Keratinocyte (primary cell): ENCODE results near the gene MGLL. TPM values are rescaled to one million over a fixed set of nuclear protein-coding genes. Genes with fewer than 3 reads are reported as not detected.

ENCODE experiments used
- DNase-seq: peaks from one replicate; pipeline ENCODE4 v3.0.0-alpha.2; 2011; ENCODE audit warnings: low read depth, missing footprints, low spot score
- FAIRE-seq: peaks from 2 replicates; lab custom pipeline; 2011; peaks lifted over from hg19 to GRCh38; lab: Jason Lieb, UNC
- H2AFZ ChIP-seq: 2 replicates; pipeline ENCODE4 v1.6.0; 2012; ENCODE audit warnings: low read length, control low read depth, inconsistent platforms; ENCODE audit not compliant: control insufficient read depth
- H3K27ac ChIP-seq: 2 replicates; pipeline ENCODE4 v1.5.1; 2011; ENCODE audit warnings: low read length; ENCODE audit not compliant: control insufficient read depth, insufficient read depth
- H3K27me3 ChIP-seq: 3 replicates; pipeline ENCODE4 v1.6.0; 2011; ENCODE audit warnings: low read length; ENCODE audit not compliant: control insufficient read depth, insufficient read depth; ENCODE audit errors: extremely low read depth
- H3K36me3 ChIP-seq, 2 experiments: 2 replicates in 1 of 2; 3 replicates in 1 of 2; pipeline ENCODE4 v1.5.1; 2011; ENCODE audit warnings: low read length in 2 of 2, mild to moderate bottlenecking in 1 of 2; ENCODE audit not compliant: control insufficient read depth in 2 of 2, insufficient read depth in 2 of 2; ENCODE audit errors: extremely low read depth in 1 of 2
- H3K4me1 ChIP-seq: 3 replicates; pipeline ENCODE4 v1.5.1; 2011; ENCODE audit warnings: low read length; ENCODE audit not compliant: control insufficient read depth, insufficient read depth; ENCODE audit errors: extremely low read depth
- H3K4me2 ChIP-seq: 3 replicates; pipeline ENCODE4 v1.6.0; 2011; ENCODE audit warnings: low read depth, low read length; ENCODE audit not compliant: control insufficient read depth, insufficient read depth; ENCODE audit errors: extremely low read depth
- H3K4me3 ChIP-seq, 3 experiments: fragments of 200-600 bp in 1 of 3; sonication (generic) in 1 of 3; 2 replicates in 2 of 3; 3 replicates in 1 of 3; pipeline ENCODE4 v1.5.1; 2011 to 2016; ENCODE audit warnings: low read length in 3 of 3, mild to moderate bottlenecking in 3 of 3, control low read depth in 2 of 3, inconsistent platforms in 1 of 3, low read depth in 1 of 3, mixed read lengths in 1 of 3, mixed run types in 1 of 3, moderate library complexity in 1 of 3; ENCODE audit not compliant: control insufficient read depth in 2 of 3, insufficient read depth in 2 of 3; ENCODE audit errors: extremely low read depth in 1 of 3
- H3K79me2 ChIP-seq: 2 replicates; pipeline ENCODE4 v1.6.0; 2012; ENCODE audit warnings: low read length; ENCODE audit not compliant: control insufficient read depth, insufficient read depth
- H3K9ac ChIP-seq: 3 replicates; pipeline ENCODE4 v1.6.0; 2011; ENCODE audit warnings: low read length; ENCODE audit not compliant: control insufficient read depth, insufficient read depth; ENCODE audit errors: extremely low read depth
- H3K9me1 ChIP-seq: 3 replicates; pipeline ENCODE4 v1.6.0; 2011; ENCODE audit warnings: low read length; ENCODE audit not compliant: control insufficient read depth, insufficient read depth; ENCODE audit errors: extremely low read depth
- H3K9me3 ChIP-seq: 2 replicates; pipeline ENCODE4 v1.5.1; 2012; ENCODE audit warnings: low read depth, low read length; ENCODE audit not compliant: control insufficient read depth
- H4K20me1 ChIP-seq: 3 replicates; pipeline ENCODE4 v1.6.0; 2011; ENCODE audit warnings: low read length; ENCODE audit not compliant: control insufficient read depth, insufficient read depth; ENCODE audit errors: extremely low read depth
- EZH2 ChIP-seq: IDR thresholded peaks from one replicate; pipeline ENCODE4 v1.6.1; 2012; ENCODE audit warnings: inconsistent platforms, mild to moderate bottlenecking, low read length, moderate library complexity
- dilution Hi-C: fragments of 300-500 bp; cut with MboI; formaldehyde crosslinking; loops from one replicate; pipeline ENCODE4 v1.7.0; 2020; ENCODE audit warnings: low sequenced_read_pairs; ENCODE audit not compliant: extremely low pct_ligation_motif_present
- polyA plus RNA-seq, 5 experiments: library from polyadenylated mRNA; depleted of rRNA in 3 of 5; stranded (reverse) in 3 of 5; stranded (forward) in 1 of 5; unstranded in 1 of 5; fragments of >200 nt; gene quantifications; 1 replicate in 1 of 5; 2 replicates in 3 of 5; 3 replicates in 1 of 5; pipeline versions ENCODE4 v1.2.1 to v1.2.3, GENCODE V29; 2011 to 2012; ENCODE audit warnings: missing spikeins in 2 of 5, low read depth in 1 of 5, low replicate concordance in 1 of 5
- TF ChIP-seq, protein P1 (sequence below), 3 experiments: IDR thresholded peaks in 1 of 3; conservative IDR thresholded peaks in 1 of 3; optimal IDR thresholded peaks in 1 of 3; 2 replicates in 2 of 3; 3 replicates in 1 of 3; pipeline versions ENCODE3 to v1.5.1; 2011; ENCODE audit warnings: low read length in 3 of 3, mild to moderate bottlenecking in 3 of 3, moderate library complexity in 2 of 3, control low read depth in 1 of 3, inconsistent platforms in 1 of 3; ENCODE audit not compliant: insufficient read depth in 2 of 3; ENCODE audit errors: extremely low read depth in 1 of 3

MGLL gene
- polyA plus RNA-seq, 1 donor (not counting 4 experiments of a cell fraction or from before 2014, with no cell fraction given): 17.8 TPM

- no peak for DNase-seq
- Histone ChIP-seq H3K9me1 (no peaks in the 10 kb centered on the region), H3K27me3 (no peaks in the 10 kb centered on the region), H3K36me3 (no peaks in the 10 kb centered on the region), H3K9me3 (no peaks in the 10 kb centered on the region), H3K27ac (no peak overlapping the region), H3K4me1 (peaks cover 11% of the 10 kb centered on the region), H4K20me1 (no peaks in the 10 kb centered on the region), H3K4me3 (no peak overlapping the region), H2AFZ (no peak overlapping the region), H3K79me2 (no peaks in the 10 kb centered on the region), H3K9ac (no peak overlapping the region), H3K4me2 (no peak overlapping the region)
- dilution Hi-C loops: no loop called here
- no peak for TF ChIP-seq EZH2
- TF ChIP-seq, protein P1, sequence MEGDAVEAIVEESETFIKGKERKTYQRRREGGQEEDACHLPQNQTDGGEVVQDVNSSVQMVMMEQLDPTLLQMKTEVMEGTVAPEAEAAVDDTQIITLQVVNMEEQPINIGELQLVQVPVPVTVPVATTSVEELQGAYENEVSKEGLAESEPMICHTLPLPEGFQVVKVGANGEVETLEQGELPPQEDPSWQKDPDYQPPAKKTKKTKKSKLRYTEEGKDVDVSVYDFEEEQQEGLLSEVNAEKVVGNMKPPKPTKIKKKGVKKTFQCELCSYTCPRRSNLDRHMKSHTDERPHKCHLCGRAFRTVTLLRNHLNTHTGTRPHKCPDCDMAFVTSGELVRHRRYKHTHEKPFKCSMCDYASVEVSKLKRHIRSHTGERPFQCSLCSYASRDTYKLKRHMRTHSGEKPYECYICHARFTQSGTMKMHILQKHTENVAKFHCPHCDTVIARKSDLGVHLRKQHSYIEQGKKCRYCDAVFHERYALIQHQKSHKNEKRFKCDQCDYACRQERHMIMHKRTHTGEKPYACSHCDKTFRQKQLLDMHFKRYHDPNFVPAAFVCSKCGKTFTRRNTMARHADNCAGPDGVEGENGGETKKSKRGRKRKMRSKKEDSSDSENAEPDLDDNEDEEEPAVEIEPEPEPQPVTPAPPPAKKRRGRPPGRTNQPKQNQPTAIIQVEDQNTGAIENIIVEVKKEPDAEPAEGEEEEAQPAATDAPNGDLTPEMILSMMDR (optimal IDR thresholded peaks at IDR 0.05 in 1 of 3, IDR thresholded peaks at IDR 0.05 in 1 of 3, conservative IDR thresholded peaks at IDR 0.05 in 1 of 3; ENCODE audit: extremely low read depth in 1 of 3, insufficient read depth in 2 of 3, low read length in 3 of 3): no peak
- FAIRE-seq: no peak
Measured at GRCh38 chr3:127670229-127670559, 152.1 kb downstream of the MGLL start.

DNA sequence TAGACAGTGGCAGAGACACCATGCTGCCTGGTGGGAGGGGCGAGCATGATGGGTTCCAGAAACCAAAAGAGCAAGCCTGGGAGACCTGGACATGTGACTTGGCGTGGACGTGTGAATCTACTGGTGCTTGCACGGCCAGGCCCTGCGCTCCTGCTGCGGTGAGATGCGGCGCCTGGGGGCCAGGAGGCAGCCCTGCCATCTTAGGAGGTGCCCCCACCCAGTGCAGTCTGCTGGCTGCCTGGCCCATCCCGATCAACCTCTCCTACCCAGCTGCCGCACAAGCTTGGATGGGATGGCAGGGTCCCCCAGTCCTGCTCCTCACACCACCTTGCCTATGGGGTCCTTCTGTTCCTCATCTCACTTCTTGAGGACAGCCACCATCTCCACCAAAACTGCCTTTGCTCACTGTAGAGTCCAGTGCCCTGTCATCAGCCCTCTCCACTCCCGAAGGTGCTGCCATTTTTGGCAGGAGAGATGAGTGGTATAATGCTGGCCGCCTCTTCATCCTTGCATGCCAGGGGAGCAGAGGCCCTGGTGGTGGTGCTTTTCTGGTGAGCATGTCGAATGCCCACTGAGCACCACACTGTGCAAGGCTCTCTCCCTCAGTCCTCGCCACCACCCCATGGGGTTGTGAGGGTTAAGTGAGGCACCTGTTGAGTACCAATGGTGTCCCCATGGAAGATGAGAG, 152.6 kb downstream of the MGLL start:
- H4K20me1 ChIP-seq: no peaks in the 10 kb centered on the region
- no peaks in the 10 kb centered on the region for H3K9me1 ChIP-seq
- no peaks in the 10 kb centered on the region for H3K27me3 ChIP-seq
- TF ChIP-seq, protein P1 (optimal IDR thresholded peaks at IDR 0.05 in 1 of 3, IDR thresholded peaks at IDR 0.05 in 1 of 3, conservative IDR thresholded peaks at IDR 0.05 in 1 of 3; ENCODE audit: extremely low read depth in 1 of 3, insufficient read depth in 2 of 3, low read length in 3 of 3): no peak
- no peak for TF ChIP-seq EZH2
- H3K4me2 ChIP-seq: no peak overlapping the region
- no peak overlapping the region for H2AFZ ChIP-seq
- peaks cover 11% of the 10 kb centered on the region for H3K4me1 ChIP-seq
- no peak overlapping the region for H3K9ac ChIP-seq
- no peaks in the 10 kb centered on the region for H3K9me3 ChIP-seq
- FAIRE-seq: no peak
- dilution Hi-C loops: no loop called here
- H3K36me3 ChIP-seq: no peaks in the 10 kb centered on the region
- no peak overlapping the region for H3K4me3 ChIP-seq
- no peaks in the 10 kb centered on the region for H3K79me2 ChIP-seq
- H3K27ac ChIP-seq: no peak overlapping the region
- no peak for DNase-seq
